ENCODE data around the gene OGDH. TPM values are rescaled to one million over a fixed set of nuclear protein-coding genes. Genes with fewer than 3 reads are reported as not detected.

OGDH gene
- total and polyA plus RNA-seq, 2 of the 13 experiments (the other 11 are each of a cell fraction or from before 2014, with no cell fraction given), result 17.4 to 25.4 TPM

DNA sequence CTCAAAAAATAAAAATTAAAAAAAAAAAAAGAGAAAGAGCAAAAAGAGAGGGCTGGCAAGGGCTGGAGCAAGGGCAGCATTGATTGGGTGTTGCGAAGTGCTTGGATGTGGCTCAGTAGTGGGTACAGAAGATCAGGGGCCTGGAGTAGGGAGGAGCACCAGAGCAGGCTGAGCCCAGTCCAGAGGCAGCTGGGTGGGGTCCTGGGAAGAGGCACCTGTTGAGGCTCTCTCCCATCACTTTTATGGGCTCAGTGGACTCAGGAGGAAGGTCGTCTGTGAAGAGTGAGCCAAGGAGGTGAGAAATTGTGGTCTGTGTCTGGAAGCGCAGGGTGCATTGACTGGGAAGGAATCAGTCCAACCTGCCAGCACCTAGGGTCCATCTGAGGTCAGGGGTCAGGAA is 130.5 kb downstream of the OGDH start (continued):
- TF ChIP-seq, protein P1, sequence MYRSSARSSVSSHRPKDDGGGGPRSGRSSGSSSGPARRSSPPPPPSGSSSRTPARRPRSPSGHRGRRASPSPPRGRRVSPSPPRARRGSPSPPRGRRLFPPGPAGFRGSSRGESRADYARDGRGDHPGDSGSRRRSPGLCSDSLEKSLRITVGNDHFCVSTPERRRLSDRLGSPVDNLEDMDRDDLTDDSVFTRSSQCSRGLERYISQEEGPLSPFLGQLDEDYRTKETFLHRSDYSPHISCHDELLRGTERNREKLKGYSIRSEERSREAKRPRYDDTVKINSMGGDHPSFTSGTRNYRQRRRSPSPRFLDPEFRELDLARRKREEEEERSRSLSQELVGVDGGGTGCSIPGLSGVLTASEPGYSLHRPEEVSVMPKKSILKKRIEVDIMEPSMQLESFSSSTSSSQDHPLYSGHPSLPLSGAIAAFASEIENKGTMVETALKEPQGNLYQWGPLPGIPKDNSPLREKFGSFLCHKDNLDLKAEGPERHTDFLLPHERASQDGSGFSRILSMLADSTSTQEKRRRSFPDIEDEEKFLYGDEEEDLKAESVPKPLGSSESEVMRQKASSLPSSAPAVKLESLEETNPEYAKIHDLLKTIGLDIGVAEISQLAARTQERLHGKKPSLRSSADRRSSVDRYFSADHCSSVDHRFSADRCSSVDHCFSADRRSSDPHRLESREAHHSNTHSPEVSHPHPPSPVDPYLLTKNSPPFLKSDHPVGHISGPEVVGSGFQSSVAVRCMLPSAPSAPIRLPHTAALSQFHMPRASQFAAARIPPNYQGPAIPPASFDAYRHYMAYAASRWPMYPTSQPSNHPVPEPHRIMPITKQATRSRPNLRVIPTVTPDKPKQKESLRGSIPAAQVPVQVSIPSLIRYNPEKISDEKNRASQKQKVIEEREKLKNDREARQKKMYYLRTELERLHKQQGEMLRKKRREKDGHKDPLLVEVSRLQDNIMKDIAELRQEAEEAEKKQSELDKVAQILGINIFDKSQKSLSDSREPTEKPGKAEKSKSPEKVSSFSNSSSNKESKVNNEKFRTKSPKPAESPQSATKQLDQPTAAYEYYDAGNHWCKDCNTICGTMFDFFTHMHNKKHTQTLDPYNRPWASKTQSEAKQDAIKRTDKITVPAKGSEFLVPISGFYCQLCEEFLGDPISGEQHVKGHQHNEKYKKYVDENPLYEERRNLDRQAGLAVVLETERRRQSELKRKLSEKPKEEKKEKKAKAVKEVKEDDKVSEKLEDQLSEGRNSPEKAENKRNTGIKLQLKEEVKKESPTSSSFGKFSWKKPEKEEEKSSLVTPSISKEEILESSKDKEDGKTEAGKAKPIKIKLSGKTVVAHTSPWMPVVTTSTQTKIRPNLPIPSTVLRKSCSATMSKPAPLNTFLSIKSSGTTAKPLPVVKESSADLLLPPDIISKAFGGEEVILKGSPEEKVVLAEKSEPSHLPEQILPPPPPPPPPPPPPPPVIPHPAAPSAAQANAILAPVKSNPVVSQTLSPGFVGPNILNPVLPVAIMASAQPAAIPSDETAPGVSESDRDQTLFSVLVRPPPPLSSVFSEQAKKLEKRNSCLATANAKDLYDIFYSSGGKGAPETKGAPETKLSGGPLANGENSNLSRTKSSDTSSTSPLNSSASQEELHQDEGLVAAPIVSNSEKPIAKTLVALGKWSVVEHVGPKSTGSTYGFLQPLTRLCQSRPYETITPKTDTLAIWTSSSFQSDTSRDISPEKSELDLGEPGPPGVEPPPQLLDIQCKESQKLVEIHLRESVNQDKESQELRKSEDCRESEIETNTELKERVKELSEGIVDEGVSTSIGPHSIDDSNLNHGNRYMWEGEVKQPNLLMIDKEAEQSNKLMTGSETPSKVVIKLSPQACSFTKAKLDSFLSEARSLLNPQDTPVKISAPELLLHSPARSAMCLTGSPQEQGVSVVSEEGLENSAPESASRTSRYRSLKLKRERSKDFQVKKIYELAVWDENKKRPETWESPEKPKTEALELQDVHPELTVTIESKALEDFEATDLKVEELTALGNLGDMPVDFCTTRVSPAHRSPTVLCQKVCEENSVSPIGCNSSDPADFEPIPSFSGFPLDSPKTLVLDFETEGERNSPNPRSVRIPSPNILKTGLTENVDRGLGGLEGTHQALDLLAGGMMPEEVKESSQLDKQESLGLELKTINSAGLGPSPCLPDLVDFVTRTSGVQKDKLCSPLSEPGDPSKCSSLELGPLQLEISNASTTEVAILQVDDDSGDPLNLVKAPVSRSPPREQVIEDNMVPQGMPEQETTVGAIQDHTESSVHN (CRISPR knock-in tag; IDR thresholded peaks at IDR 0.05), result no peak
- TF ChIP-seq, protein P2, sequence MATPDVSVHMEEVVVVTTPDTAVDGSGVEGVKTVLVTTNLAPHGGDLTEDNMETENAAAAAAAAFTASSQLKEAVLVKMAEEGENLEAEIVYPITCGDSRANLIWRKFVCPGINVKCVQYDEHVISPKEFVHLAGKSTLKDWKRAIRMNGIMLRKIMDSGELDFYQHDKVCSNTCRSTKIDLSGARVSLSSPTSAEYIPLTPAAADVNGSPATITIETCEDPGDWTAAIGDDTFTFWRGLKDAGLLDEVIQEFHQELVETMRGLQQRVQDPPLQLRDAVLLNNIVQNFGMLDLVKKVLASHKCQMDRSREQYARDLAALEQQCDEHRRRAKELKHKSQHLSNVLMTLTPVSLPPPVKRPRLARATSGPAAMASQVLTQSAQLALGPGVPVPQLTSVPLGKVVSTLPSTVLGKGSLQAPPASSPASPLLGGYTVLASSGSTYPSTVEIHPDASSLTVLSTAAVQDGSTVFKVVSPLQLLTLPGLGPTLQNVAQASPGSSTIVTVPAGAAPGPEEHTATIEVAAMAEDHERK (CRISPR knock-in tag; IDR thresholded peaks at IDR 0.05; ENCODE audit: low read depth), result no peak
- TF ChIP-seq SMYD3 (CRISPR knock-in tag; IDR thresholded peaks at IDR 0.05) (no peak), IKZF4 (CRISPR knock-in tag; IDR thresholded peaks at IDR 0.05; ENCODE audit: borderline replicate concordance, low read depth, not compliant biosample characterization) (no peak)
